H9 (cell line): ENCODE data around the gene NUP210L. TPM values are rescaled to one million over a fixed set of nuclear protein-coding genes. Genes with fewer than 3 reads are reported as not detected.

Experiments
- DNase-seq: peaks from one replicate; pipeline ENCODE4 v3.0.0-alpha.2; 2017
- H2AFZ ChIP-seq: one replicate; pipeline ENCODE4 v1.6.1; 2013; ENCODE audit warnings: mild to moderate bottlenecking, low read length, control low read depth, moderate library complexity
- H2AK5ac ChIP-seq: 2 replicates; pipeline ENCODE4 v1.6.1; 2013; ENCODE audit warnings: low read length, control low read depth, mixed read lengths; ENCODE audit not compliant: insufficient read length
- H2BK120ac ChIP-seq: one replicate; pipeline ENCODE4 v1.6.1; 2013; ENCODE audit warnings: low read depth, mild to moderate bottlenecking, low read length, control low read depth, inconsistent platforms; ENCODE audit not compliant: poor library complexity, severe bottlenecking
- H2BK12ac ChIP-seq: 2 replicates; pipeline ENCODE4 v1.6.1; 2013; ENCODE audit warnings: low read length, control low read depth, mixed read lengths, low read depth; ENCODE audit not compliant: insufficient read length
- H2BK15ac ChIP-seq: 2 replicates; pipeline ENCODE4 v1.6.1; 2013; ENCODE audit warnings: low read depth, low read length, control low read depth
- H2BK20ac ChIP-seq: one replicate; pipeline ENCODE4 v1.6.1; 2013; ENCODE audit warnings: low read depth, mild to moderate bottlenecking, low read length, control low read depth, inconsistent platforms; ENCODE audit not compliant: poor library complexity, severe bottlenecking
- H2BK5ac ChIP-seq: 2 replicates; pipeline ENCODE4 v1.6.1; 2013; ENCODE audit warnings: low read length, control low read depth, mixed read lengths; ENCODE audit not compliant: insufficient read length
- H3K14ac ChIP-seq: 2 replicates; pipeline ENCODE4 v1.6.1; 2013; ENCODE audit warnings: low read length, control low read depth; ENCODE audit not compliant: insufficient read depth
- H3K18ac ChIP-seq: 2 replicates; pipeline ENCODE4 v1.6.1; 2013; ENCODE audit warnings: low read depth, mild to moderate bottlenecking, mixed read lengths, low read length, control low read depth; ENCODE audit not compliant: insufficient read length
- H3K23ac ChIP-seq: 2 replicates; pipeline ENCODE4 v1.6.1; 2013; ENCODE audit warnings: low read length, control low read depth, mixed read lengths, low read depth; ENCODE audit not compliant: insufficient read length
- H3K23me2 ChIP-seq: 2 replicates; pipeline ENCODE4 v1.6.1; 2013; ENCODE audit warnings: low read depth, mild to moderate bottlenecking, mixed read lengths, low read length, control low read depth; ENCODE audit not compliant: insufficient read length, poor library complexity, severe bottlenecking
- H3K27ac ChIP-seq: 2 replicates; pipeline ENCODE4 v1.5.1; 2013; ENCODE audit warnings: low read length, control low read depth, mixed read lengths, low read depth; ENCODE audit not compliant: insufficient read length
- H3K27me3 ChIP-seq: 2 replicates; pipeline ENCODE4 v1.6.1; 2013; ENCODE audit warnings: low read length, control low read depth, inconsistent platforms; ENCODE audit not compliant: insufficient read depth
- H3K4ac ChIP-seq: 2 replicates; pipeline ENCODE4 v1.6.1; 2013; ENCODE audit warnings: low read depth, mild to moderate bottlenecking, control low read depth, inconsistent platforms, low read length, moderate library complexity
- H3K4me1 ChIP-seq: 2 replicates; pipeline ENCODE4 v1.6.1; 2013; ENCODE audit warnings: low read length, control low read depth, inconsistent platforms; ENCODE audit not compliant: insufficient read depth
- H3K4me2 ChIP-seq: 2 replicates; pipeline ENCODE4 v1.6.1; 2013; ENCODE audit warnings: low read length, control low read depth, mixed read lengths; ENCODE audit not compliant: insufficient read length, insufficient read depth
- H3K56ac ChIP-seq: 2 replicates; pipeline ENCODE4 v1.6.1; 2013; ENCODE audit warnings: low read depth, mild to moderate bottlenecking, mixed read lengths, low read length, control low read depth; ENCODE audit not compliant: insufficient read length
- H3K79me1 ChIP-seq: 2 replicates; pipeline ENCODE4 v1.6.1; 2013; ENCODE audit warnings: low read depth, mild to moderate bottlenecking, moderate library complexity, low read length, control low read depth, inconsistent platforms; ENCODE audit not compliant: insufficient read depth, poor library complexity, severe bottlenecking
- H3K79me2 ChIP-seq: 2 replicates; pipeline ENCODE4 v1.6.1; 2013; ENCODE audit warnings: low read length, control low read depth, inconsistent platforms; ENCODE audit not compliant: insufficient read depth
- H3K9ac ChIP-seq: 2 replicates; pipeline ENCODE4 v1.6.1; 2013; ENCODE audit warnings: low read length, control low read depth, mixed read lengths; ENCODE audit not compliant: insufficient read length; ENCODE audit errors: extremely low read depth
- H3K9me3 ChIP-seq: one replicate; pipeline ENCODE4 v1.6.1; 2013; ENCODE audit warnings: low read depth, low read length, inconsistent platforms; ENCODE audit not compliant: control insufficient read depth
- H3T11ph ChIP-seq: one replicate; pipeline ENCODE4 v1.6.1; 2013; ENCODE audit warnings: mild to moderate bottlenecking, low read length, control low read depth, inconsistent platforms
- H4K20me1 ChIP-seq: one replicate; pipeline ENCODE4 v1.6.1; 2013; ENCODE audit not compliant: control insufficient read depth, insufficient read length, insufficient read depth
- H4K5ac ChIP-seq: 2 replicates; pipeline ENCODE4 v1.6.1; 2013; ENCODE audit warnings: low read depth, mild to moderate bottlenecking, mixed read lengths, low read length, control low read depth; ENCODE audit not compliant: insufficient read length
- H4K8ac ChIP-seq: replicated peaks from 2 replicates; pipeline ENCODE4 v1.6.1; 2013; ENCODE audit warnings: low read length, control low read depth, mixed read lengths, low read depth; ENCODE audit not compliant: insufficient read length
- H4K91ac ChIP-seq: 2 replicates; pipeline ENCODE4 v1.6.1; 2013; ENCODE audit warnings: low read depth, mild to moderate bottlenecking, moderate library complexity, mixed read lengths, low read length, control low read depth; ENCODE audit not compliant: insufficient read length
- H3K27ac Mint-ChIP-seq, 3 experiments: 2 replicates in 2 of 3; 3 replicates in 1 of 3; pipeline ENCODE4 v1.8.0; 2020 to 2021; ENCODE audit warnings: mixed read lengths in 3 of 3, mild to moderate bottlenecking in 1 of 3, moderate library complexity in 1 of 3
- H3K27me3 Mint-ChIP-seq: 2 replicates; pipeline ENCODE4 v1.8.0; 2021; ENCODE audit warnings: low read depth, mild to moderate bottlenecking, moderate library complexity, mixed read lengths
- H3K36me3 Mint-ChIP-seq, 3 experiments: 2 replicates in 2 of 3; 3 replicates in 1 of 3; pipeline ENCODE4 v1.8.0; 2020 to 2021; ENCODE audit warnings: low read depth in 3 of 3, mixed read lengths in 3 of 3; ENCODE audit not compliant: insufficient read depth in 1 of 3
- H3K4me1 Mint-ChIP-seq, 2 experiments: 2 replicates each; pipeline ENCODE4 v1.8.0; 2020; ENCODE audit warnings: mixed read lengths in 2 of 2
- H3K4me3 Mint-ChIP-seq, 2 experiments: 2 replicates in 1 of 2; 3 replicates in 1 of 2; pipeline ENCODE4 v1.8.0; 2020 to 2021; ENCODE audit warnings: mild to moderate bottlenecking in 2 of 2, mixed read lengths in 2 of 2, moderate library complexity in 1 of 2
- H3K9me3 Mint-ChIP-seq, 2 experiments: 2 replicates in 1 of 2; 3 replicates in 1 of 2; pipeline ENCODE4 v1.8.0; 2020; ENCODE audit warnings: mild to moderate bottlenecking in 2 of 2, mixed read lengths in 2 of 2, moderate library complexity in 1 of 2
- CTCF ChIP-seq: fragments of 200-600 bp; sonication (generic); conservative IDR thresholded peaks from 3 replicates; pipeline ENCODE4 v1.8.0; 2021; ENCODE audit warnings: antibody characterized with exemption, mild to moderate bottlenecking
- WGBS: extraction: QIAGEN DNeasy Blood & Tissue Kit; methylation state at CpG from one replicate; pipeline ENCODE4 v1.1.7; 2013; ENCODE audit warnings: missing lambda C conversion rate, low lambda C conversion rate, mixed read lengths; ENCODE audit not compliant: insufficient read length; ENCODE audit errors: extremely low coverage; 5-methylcytosine and 5-hydroxymethylcytosine counted together
- total RNA-seq: library from RNA; stranded (reverse); gene quantifications from 2 replicates; pipeline ENCODE4 v1.2.1, GENCODE V29; 2021

The NUP210L gene
- total RNA-seq, 1 experiment from 2014 or later: 0.04 TPM

DNA sequence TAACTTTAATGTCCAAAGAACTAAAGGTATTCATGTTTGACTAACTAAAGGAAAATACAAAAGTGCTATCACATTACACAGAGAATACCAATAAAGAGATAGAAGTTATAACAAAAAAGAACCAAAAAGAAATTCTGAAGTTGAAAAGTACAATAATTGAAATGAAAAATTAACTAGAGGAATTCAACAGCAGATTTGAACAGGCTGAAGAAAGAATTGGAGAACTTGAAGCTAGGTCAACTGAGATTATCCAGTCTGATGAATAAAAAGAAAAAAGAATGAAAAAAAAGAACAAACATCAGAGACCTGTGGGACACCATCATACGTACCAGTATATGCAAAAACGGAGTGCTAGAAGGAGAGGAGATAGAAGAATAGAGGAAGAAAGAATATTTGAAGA, 78.5 kb downstream of the NUP210L start:
- no peaks in the 10 kb centered on the region; the same call in 1 of the 2 replicates for H3K27me3 Mint-ChIP-seq
- no peak overlapping the region for H3K9ac ChIP-seq
- no peak overlapping the region for H3K27ac Mint-ChIP-seq
- no peaks in the 10 kb centered on the region for H3K79me2 ChIP-seq
- no peak overlapping the region for H2BK12ac ChIP-seq
- no peak overlapping the region for H3K14ac ChIP-seq
- H3K23ac ChIP-seq: no peak overlapping the region
- H4K91ac ChIP-seq: no peak overlapping the region
- H3K18ac ChIP-seq: no peak overlapping the region
- peaks cover 3 to 4% of the 10 kb centered on the region in 2 experiments; a peak in 4 of 5 replicates for H3K9me3 Mint-ChIP-seq
- TF ChIP-seq CTCF: no peak
- no peaks in the 10 kb centered on the region for H3K79me1 ChIP-seq
- no peak overlapping the region for H2AFZ ChIP-seq
- H3K27me3 ChIP-seq: no peaks in the 10 kb centered on the region
- no peak overlapping the region for H2BK5ac ChIP-seq
- no peak overlapping the region for H4K8ac ChIP-seq
- H3K4me1 Mint-ChIP-seq: no peaks in the 10 kb centered on the region
- no peak overlapping the region for H4K5ac ChIP-seq
- no peak overlapping the region for H3K4ac ChIP-seq
- no peaks in the 10 kb centered on the region for H3K36me3 Mint-ChIP-seq
- H2AK5ac ChIP-seq: no peak overlapping the region
- H3K9me3 ChIP-seq: no peaks in the 10 kb centered on the region
- H2BK20ac ChIP-seq: no peak overlapping the region
- H3K27ac ChIP-seq: no peak overlapping the region
- no peak overlapping the region for H3K4me2 ChIP-seq
- H4K20me1 ChIP-seq: no peaks in the 10 kb centered on the region
- WGBS: no CpG with 5 or more reads among the region's 2 CpGs
- no peaks in the 10 kb centered on the region for H3K23me2 ChIP-seq
- DNase-seq: no peak
- no peaks in the 10 kb centered on the region for H3K4me1 ChIP-seq
- H2BK120ac ChIP-seq: no peak overlapping the region
- no peak overlapping the region for H3K4me3 Mint-ChIP-seq
- H2BK15ac ChIP-seq: no peak overlapping the region
- H3T11ph ChIP-seq: no peak overlapping the region
- H3K56ac ChIP-seq: no peak overlapping the region
